ENCODE results near the gene ADGRG7. TPM values are rescaled to one million over a fixed set of nuclear protein-coding genes. Genes with fewer than 3 reads are reported as not detected.

ADGRG7 gene
- total RNA-seq, 1 donor from 2014 or later = not detected

DNA sequence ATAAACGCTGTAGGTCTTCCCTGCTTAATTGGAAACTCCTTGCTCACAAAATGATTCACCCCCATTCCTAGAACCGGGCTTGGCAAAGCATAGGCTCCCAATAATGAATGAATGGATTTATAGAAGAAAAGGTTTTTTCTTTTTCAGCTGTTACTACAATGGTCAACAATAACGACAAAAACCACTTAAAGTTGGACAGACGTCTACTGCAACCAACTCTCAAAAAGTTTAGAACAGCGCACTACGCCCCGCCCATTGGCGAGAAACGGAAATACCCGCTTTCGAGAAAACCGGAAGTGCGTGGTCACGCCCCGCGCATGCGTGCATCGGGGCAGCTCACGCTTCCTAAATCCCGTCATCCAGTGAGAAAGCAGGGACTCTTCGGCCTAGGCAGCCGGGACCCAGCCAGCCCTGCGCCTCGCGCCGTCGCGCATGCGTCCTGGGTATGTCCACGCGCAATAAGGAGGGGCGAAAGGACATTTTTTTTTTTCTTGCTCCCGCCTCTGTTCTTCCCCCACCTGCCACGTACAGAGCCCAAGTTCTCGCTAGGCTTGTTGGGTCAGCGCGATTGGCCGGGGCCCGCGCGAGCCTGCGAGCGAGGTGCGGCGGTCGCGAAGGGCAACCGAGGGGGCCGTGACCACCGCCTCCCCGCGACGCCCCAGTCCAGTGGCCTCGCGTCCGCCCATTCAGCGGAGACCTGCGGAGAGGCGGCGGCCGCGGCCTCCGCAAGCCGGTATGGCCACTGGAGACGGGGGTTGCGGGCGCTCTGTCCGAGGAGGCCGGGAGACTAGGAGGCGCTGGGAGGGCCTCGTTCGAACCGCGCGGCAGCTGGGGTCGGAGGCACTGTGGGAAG lies 99.8 kb downstream of the ADGRG7 start, which contains the start of gene TFG:
TSS of gene TFG (plus strand) at position 506 of the 853 bp plus-strand sequence. CDS start 4,192 bp downstream, outside the sequence.
- H3K4me3 Mint-ChIP-seq (ENCODE audit: unreplicated experiment) = peak within 1 kb of the TSS; percentile 84
- TF ChIP-seq, protein P1, sequence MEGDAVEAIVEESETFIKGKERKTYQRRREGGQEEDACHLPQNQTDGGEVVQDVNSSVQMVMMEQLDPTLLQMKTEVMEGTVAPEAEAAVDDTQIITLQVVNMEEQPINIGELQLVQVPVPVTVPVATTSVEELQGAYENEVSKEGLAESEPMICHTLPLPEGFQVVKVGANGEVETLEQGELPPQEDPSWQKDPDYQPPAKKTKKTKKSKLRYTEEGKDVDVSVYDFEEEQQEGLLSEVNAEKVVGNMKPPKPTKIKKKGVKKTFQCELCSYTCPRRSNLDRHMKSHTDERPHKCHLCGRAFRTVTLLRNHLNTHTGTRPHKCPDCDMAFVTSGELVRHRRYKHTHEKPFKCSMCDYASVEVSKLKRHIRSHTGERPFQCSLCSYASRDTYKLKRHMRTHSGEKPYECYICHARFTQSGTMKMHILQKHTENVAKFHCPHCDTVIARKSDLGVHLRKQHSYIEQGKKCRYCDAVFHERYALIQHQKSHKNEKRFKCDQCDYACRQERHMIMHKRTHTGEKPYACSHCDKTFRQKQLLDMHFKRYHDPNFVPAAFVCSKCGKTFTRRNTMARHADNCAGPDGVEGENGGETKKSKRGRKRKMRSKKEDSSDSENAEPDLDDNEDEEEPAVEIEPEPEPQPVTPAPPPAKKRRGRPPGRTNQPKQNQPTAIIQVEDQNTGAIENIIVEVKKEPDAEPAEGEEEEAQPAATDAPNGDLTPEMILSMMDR (IDR thresholded peaks at IDR 0.05) = no peak
- H3K9me3 Mint-ChIP-seq (ENCODE audit: low read depth) = peaks cover 5% of the 10 kb centered on the region
- peak within 1 kb of the TSS; percentile 95 for H3K27ac Mint-ChIP-seq (ENCODE audit: unreplicated experiment)
- peaks cover 1% of the 10 kb centered on the region for H3K27me3 Mint-ChIP-seq (ENCODE audit: low read depth)
- H3K4me1 Mint-ChIP-seq (ENCODE audit: low read depth) = peaks cover 41% of the 10 kb centered on the region
- peak; percentile 98 for DNase-seq (ENCODE audit: low spot score)
- peaks cover 10% of the 10 kb centered on the region for H3K36me3 Mint-ChIP-seq (ENCODE audit: low read depth)

DNA sequence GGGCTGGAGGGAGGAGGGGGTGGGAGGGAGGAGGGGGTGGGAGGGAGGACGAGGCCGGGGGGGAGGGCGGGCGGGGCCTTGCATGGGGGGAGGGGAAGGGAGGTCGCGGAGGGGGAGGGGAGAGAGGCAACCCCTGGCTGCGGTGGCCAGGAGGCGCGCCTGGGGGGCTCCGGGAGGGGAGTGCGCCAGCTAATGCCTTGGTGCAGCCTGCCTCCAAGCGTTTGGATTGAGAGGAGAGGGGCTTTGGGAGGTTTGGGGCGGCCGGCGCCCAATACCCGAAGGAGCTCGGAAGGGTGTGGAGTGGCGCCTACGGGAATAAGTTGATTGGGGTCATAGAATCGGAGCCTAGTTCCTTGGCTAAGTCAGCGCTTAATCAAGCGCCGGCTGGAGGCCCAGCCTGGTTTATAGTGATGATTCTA lies 100.5 kb downstream of the ADGRG7 start:
- DNase-seq (ENCODE audit: low spot score) = no peak
- H3K36me3 Mint-ChIP-seq (ENCODE audit: low read depth) = peaks cover 11% of the 10 kb centered on the region
- peak overlapping the region; percentile 95 for H3K27ac Mint-ChIP-seq (ENCODE audit: unreplicated experiment)
- TF ChIP-seq, protein P1 (IDR thresholded peaks at IDR 0.05) = peak; percentile 17
- H3K4me1 Mint-ChIP-seq (ENCODE audit: low read depth) = peaks cover 45% of the 10 kb centered on the region
- H3K4me3 Mint-ChIP-seq (ENCODE audit: unreplicated experiment) = peak overlapping the region; percentile 84
- H3K27me3 Mint-ChIP-seq (ENCODE audit: low read depth) = peaks cover 1% of the 10 kb centered on the region
- H3K9me3 Mint-ChIP-seq (ENCODE audit: low read depth) = peaks cover 5% of the 10 kb centered on the region

DNA sequence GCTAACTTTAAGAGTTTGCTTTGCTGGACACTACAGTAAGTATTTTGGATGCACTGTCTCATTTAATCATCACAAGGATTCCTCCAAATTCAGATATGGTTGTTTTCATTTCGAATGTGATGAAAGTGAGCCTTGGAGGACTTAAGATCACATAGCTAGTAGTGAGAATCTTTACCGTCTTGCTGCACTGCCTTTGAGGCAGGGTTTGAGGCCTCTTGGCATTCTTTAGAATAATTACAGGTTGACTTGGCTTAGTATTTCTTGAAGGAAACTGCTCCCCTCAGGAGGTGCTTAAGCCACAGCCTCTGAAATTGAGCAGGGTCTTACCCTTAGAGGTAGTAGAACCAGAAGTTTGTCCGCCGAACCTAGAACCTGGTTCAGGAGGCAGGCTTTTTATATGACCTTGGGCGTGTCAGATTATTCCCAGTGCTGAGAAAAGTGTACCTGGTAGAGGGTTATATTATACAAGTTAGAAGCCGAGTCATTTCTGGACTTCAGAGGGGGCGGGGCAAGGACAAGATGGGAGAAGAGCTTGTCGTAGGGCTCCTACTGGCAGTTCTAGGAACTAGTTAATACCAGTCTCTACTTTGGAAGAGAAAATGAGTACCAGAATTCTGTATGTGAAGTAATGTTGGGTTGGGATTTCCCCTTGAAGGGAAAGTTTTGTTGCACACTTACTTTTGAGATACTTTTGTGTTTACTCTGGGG lies 101.0 kb downstream of the ADGRG7 start:
- peak overlapping the region; percentile 84 for H3K4me3 Mint-ChIP-seq (ENCODE audit: unreplicated experiment)
- H3K36me3 Mint-ChIP-seq (ENCODE audit: low read depth) = peaks cover 15% of the 10 kb centered on the region
- peaks cover 51% of the 10 kb centered on the region for H3K4me1 Mint-ChIP-seq (ENCODE audit: low read depth)
- H3K9me3 Mint-ChIP-seq (ENCODE audit: low read depth) = peaks cover 5% of the 10 kb centered on the region
- peaks cover under 1% of the 10 kb centered on the region for H3K27me3 Mint-ChIP-seq (ENCODE audit: low read depth)
- no peak for DNase-seq (ENCODE audit: low spot score)
- TF ChIP-seq, protein P1 (IDR thresholded peaks at IDR 0.05) = peak; percentile 67
- H3K27ac Mint-ChIP-seq (ENCODE audit: unreplicated experiment) = peak overlapping the region; percentile 91

DNA sequence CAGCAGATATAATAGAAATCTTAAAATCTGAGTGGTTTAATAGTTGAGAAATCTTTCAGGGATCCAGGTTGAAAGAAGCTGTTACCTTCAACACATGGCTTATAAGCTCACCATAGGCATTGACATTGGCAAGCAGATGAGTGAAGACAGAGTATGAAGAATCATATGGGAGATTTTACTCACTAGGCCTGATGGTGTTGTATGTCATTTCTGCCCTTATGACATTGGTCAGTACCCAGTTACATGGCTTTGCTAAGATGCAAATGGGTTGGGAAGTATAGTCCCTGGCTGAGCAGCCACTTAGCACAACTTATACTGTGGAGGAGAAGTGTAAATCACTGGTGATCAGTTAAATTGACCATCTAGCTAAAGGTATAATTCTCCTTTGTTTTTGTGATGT lies 105.8 kb downstream of the ADGRG7 start:
- Mint-ChIP-seq H3K9me3 (ENCODE audit: low read depth) (peaks cover 3% of the 10 kb centered on the region), H3K4me3 (ENCODE audit: unreplicated experiment) (no peak overlapping the region), H3K27me3 (ENCODE audit: low read depth) (no peaks in the 10 kb centered on the region), H3K4me1 (ENCODE audit: low read depth) (peaks cover 84% of the 10 kb centered on the region), H3K27ac (ENCODE audit: unreplicated experiment) (no peak overlapping the region), H3K36me3 (ENCODE audit: low read depth) (peaks cover 31% of the 10 kb centered on the region)
- TF ChIP-seq, protein P1 (IDR thresholded peaks at IDR 0.05) = no peak
- no peak for DNase-seq (ENCODE audit: low spot score)

DNA sequence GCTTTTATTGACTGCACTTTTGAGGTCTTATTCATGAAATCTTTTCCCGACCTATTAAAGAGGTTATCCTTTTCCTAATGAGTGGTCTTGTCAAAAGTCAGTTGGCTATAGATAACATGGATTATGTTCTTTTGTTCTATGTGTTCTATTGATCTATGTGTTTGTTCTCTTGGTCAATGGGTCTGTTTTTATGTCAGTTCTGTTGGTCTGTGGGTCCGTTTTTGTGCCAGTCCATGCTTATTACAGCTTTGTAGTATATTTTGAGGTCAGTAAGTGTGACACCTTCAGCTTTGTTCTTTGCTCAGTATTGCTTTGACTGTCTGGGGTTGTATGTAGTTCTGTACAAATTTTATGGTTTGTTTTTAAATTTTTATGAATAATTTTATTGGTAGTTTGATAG lies 107.7 kb downstream of the ADGRG7 start:
- no peak for DNase-seq (ENCODE audit: low spot score)
- Mint-ChIP-seq H3K36me3 (ENCODE audit: low read depth) (peaks cover 36% of the 10 kb centered on the region), H3K27ac (ENCODE audit: unreplicated experiment) (peak overlapping the region; percentile 34), H3K4me3 (ENCODE audit: unreplicated experiment) (no peak overlapping the region), H3K27me3 (ENCODE audit: low read depth) (no peaks in the 10 kb centered on the region), H3K9me3 (ENCODE audit: low read depth) (no peaks in the 10 kb centered on the region), H3K4me1 (ENCODE audit: low read depth) (peaks cover 71% of the 10 kb centered on the region)
- TF ChIP-seq, protein P1 (IDR thresholded peaks at IDR 0.05) = no peak

All from chondrocyte (in vitro differentiated cells).